Fibroblast of the aortic adventitia (primary cell): ENCODE measurements around the gene ISG20. TPM values are rescaled to one million over a fixed set of nuclear protein-coding genes. Genes with fewer than 3 reads are reported as not detected.

Source experiments
- DNase-seq: peaks from one replicate; pipeline ENCODE4 v3.0.0-alpha.2; 2010; ENCODE audit warnings: low read depth
- H3K4me3 ChIP-seq: 2 replicates; pipeline ENCODE4 v1.5.1; 2011; ENCODE audit warnings: low read depth, mild to moderate bottlenecking, control low read depth, low read length, moderate library complexity
- total RNA-seq: library from RNA; depleted of rRNA; stranded (reverse); fragments of >200 nt; gene quantifications from 2 replicates; pipeline ENCODE4 v1.2.3, GENCODE V29; 2012; ENCODE audit warnings: low replicate concordance
- TF ChIP-seq, protein P1 (sequence below): IDR thresholded peaks from 2 replicates; pipeline ENCODE4 v1.5.1; 2011; ENCODE audit warnings: mild to moderate bottlenecking, low read length, control low read depth, inconsistent platforms; ENCODE audit not compliant: insufficient read depth

The ISG20 gene
- total RNA-seq, result 1.9 and 6.6 TPM in 2 replicates

DNA sequence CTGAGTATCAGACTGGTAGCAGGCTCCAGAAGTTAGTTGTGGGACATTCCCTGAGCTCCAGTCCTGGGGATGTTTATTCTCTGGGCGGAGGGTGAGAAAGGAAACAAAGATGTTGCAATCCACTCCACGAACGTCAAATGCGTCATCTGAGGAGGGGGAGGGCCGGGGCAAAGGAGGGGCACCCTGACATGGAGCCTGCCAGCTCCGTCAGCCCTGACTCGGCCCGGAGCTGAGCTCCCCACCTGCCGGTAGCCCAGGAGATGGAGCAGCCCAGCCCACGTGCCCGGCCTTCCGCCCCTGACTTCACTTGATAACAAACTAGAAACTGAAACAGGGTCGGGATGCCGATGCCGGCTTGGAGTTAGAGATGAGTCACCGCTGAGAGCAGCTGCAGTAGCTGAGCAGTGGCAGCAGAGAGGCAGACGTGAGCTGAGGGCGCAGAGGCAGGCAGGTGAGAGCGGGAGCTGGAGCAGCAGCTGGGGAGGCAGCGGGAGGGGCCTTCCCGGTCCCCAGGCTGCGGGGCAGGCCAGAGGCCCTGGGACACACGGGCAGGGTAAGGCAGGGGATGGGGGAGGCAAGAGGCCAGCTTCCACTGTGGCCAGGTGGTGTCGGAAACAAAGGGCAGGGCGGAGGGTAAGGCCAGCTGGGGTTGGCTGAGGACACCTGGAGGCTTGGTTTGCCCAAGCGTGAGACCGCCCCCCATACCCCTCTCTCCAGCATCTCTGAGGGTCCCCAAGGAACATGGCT, at the start of gene ISG20:
Gene ISG20 (plus strand): TSS at position 391 of the 747 bp plus-strand sequence. CDS start 351 bp downstream, at position 742.
- peak; percentile 97 for DNase-seq
- H3K4me3 ChIP-seq, result peak within 1 kb of the TSS; percentile 65
- TF ChIP-seq, protein P1, sequence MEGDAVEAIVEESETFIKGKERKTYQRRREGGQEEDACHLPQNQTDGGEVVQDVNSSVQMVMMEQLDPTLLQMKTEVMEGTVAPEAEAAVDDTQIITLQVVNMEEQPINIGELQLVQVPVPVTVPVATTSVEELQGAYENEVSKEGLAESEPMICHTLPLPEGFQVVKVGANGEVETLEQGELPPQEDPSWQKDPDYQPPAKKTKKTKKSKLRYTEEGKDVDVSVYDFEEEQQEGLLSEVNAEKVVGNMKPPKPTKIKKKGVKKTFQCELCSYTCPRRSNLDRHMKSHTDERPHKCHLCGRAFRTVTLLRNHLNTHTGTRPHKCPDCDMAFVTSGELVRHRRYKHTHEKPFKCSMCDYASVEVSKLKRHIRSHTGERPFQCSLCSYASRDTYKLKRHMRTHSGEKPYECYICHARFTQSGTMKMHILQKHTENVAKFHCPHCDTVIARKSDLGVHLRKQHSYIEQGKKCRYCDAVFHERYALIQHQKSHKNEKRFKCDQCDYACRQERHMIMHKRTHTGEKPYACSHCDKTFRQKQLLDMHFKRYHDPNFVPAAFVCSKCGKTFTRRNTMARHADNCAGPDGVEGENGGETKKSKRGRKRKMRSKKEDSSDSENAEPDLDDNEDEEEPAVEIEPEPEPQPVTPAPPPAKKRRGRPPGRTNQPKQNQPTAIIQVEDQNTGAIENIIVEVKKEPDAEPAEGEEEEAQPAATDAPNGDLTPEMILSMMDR, result peak; percentile 54

DNA sequence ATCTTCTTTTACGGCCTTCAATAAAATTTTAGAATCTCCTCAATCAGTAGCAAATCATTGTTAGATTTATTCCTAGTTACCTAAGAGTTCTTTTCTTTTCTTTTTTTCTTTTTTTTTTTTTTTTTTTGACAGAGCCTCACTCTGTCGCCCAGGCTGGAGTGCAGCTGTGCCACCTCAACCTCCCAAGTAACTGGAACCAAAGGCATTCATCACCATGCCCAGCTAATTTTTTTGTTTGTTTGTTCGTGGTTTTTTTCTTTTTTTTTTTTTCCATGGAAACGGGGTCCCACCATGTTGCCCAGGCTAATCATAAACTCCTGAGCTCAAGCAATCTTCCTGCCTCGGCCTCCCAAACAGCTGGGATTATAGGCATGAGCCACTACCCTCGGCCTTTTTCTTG, 48.1 kb upstream of the ISG20 start:
- H3K4me3 ChIP-seq, result no peak overlapping the region
- DNase-seq, result no peak
- TF ChIP-seq, protein P1, result no peak

DNA sequence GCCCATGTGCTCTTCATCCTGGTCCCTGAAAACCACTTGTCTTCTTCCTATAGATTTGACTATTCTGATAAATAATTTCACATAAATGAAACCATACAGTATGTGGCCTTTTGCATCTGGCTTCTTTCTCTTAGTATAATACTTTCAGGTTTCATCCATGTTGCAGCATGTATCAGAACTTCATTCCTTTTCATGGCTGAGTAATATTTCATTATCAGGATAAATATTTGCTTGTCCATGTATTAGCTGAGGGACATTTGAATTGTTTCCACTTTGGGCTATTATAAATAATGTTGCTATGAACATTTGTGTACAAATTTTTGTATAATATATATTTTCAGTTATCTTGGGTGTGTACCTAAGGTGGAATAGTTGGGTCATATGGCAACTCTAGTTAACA, 47.4 kb upstream of the ISG20 start:
- DNase-seq, result no peak
- H3K4me3 ChIP-seq, result no peak overlapping the region
- TF ChIP-seq, protein P1, result no peak

DNA sequence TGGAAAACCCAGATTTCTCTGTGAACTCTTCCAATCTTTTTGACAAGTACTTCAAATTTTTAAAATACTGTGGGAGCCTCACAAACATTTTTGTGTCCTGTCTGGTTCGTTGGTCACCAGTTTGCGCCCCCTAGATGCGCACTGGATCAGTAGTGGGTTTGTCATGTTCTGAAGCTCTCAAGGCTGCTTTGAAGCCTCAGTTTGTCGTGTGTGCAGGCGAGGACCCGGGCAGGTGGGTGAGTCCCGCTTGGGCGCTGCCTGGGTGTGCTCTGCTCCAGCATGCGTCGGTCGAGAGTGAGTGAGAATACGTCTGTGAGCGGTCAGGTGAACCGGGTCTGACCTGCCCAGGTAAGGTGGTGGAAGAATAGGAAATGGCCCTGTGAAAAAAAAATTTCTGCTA, 34.9 kb upstream of the ISG20 start:
- TF ChIP-seq, protein P1, result no peak
- no peak overlapping the region for H3K4me3 ChIP-seq
- DNase-seq, result no peak

DNA sequence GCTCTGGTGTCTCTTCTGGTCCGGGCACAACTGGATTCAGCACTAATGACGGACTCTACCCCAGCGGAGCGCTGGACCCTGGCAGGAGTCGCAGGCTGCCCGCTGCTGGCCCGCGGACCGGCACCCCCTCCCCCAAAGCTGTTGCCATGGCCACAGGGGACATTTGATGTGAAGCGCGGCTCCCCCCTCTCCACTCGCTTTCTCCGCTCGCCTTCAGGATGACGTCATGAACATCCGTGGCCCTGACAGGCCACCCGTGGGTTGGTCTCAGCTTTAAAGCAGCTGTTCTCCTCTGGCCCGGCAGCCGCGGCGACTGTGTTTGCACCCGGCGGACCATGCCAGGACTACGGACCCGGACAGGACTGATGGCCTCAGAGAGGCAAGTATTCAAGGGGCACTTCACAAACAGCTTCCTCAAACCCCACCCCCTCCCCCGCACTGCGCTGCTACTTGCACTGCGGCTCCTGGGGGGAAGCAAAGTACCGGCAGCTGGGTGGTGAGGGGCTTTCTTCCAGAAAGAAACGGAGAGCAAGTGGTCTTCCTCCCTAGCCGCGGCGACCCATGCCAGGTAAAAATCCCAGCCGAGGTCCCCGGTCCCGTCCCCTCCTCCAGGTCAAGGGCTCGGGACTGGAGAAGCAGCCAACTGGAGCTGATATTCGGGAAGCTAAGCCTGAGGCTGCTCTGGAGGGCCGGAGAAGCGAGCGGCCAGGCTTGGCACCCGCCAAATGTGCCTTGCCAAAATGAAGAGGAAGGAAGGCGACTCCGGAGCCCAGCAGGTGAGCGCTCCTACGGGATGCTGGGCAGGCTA, 34.2 kb upstream of the ISG20 start:
- TF ChIP-seq, protein P1, result no peak
- DNase-seq, result no peak
- H3K4me3 ChIP-seq, result no peak overlapping the region

DNA sequence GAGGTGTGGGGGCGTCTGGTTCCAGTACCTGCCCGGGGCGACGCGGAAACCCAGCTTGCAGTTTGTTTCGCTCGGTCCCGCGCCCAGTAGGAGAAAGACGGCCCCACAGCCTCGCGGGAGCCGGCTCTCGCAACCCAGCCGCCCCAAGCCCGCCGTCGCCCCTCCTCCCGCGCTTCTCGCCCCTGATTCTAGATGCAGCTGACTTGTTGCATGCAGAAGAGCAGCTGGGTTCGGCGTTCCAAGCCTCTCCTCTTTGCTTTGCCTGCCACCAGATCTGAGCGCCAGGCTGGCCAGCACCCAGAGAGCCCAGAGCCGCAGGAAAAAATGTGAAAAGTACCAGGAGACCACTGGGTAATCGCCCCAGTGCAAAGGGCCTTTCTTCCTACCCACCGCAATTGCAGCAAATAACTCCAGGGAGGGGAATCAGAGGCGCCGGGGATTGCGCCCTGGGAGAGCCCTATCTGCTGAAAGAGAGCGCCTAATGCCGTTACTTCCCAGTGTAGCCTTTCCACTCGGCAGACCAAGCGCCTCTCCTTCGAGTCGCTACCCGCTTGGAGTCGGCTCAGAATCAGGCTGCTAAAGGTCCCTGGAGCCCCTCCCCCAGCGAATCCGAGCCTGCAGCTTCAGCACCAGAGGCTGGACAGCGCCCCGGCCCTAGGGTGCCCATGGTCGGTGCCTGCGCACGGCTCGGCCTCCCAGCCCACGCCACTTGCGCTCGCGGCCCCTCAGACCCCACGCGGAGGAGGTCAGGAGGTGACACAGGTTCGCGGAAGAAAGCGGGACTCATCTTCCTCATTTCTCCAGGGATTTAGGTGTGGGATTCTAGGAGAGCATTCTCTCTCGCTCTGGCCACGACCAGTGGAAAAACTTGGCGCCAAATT, 33.4 kb upstream of the ISG20 start:
- peak; percentile 34 for DNase-seq
- H3K4me3 ChIP-seq, result no peak overlapping the region
- TF ChIP-seq, protein P1, result no peak
